Hepatocyte (in vitro differentiated cells): ENCODE results near the gene RANBP10.

Source experiments
- CTCF ChIP-seq: fragments of 200-600 bp; sonication (generic); IDR thresholded peaks from 2 replicates; pipeline ENCODE4 v1.5.1; 2016; ENCODE audit warnings: antibody characterized with exemption, mild to moderate bottlenecking; ENCODE audit not compliant: poor library complexity
- EZH2phosphoT487 ChIP-seq: fragments of 200-600 bp; sonication (generic); IDR thresholded peaks from one replicate; pipeline ENCODE4 v1.6.1; 2018; ENCODE audit warnings: antibody characterized with exemption, mild to moderate bottlenecking, low read depth, moderate library complexity; ENCODE audit not compliant: unreplicated experiment, severe bottlenecking

GRCh38 chr16:67846063-67846319, 39.6 kb upstream of the RANBP10 start:
- no peak for TF ChIP-seq CTCF
- no peak for TF ChIP-seq EZH2phosphoT487
